Tibial nerve (tissue), 4 donors: Measurements from ENCODE around the gene BCAR3. TPM values are rescaled to one million over a fixed set of nuclear protein-coding genes. Genes with fewer than 3 reads are reported as not detected.
"Not testable (repeated sequence)": the region's sequence is repeated elsewhere in the genome, so short reads cannot be mapped to it uniquely, and the experiment has no call there.

Experiments
- DNase-seq, 2 donors: peaks; one replicate each; pipeline ENCODE4 v3.0.0-alpha.2; 2019; ENCODE audit warnings: low spot score in 2 of 2
- H3K27ac ChIP-seq, 4 donors: fragments of 200-600 bp; sonication (generic) in 3 of 4; one replicate each; pipeline ENCODE4 v1.5.1; 2017 to 2019; ENCODE audit warnings: mild to moderate bottlenecking in 1 of 4
- H3K27me3 ChIP-seq, 2 donors: fragments of 200-600 bp; sonication (generic) in 1 of 2; one replicate each; pipeline versions ENCODE4 v1.5.1 to v1.6.0; 2017 to 2019
- H3K36me3 ChIP-seq, 3 donors: fragments of 200-600 bp; sonication (generic); one replicate each; pipeline ENCODE4 v1.5.1; 2018 to 2019
- H3K4me1 ChIP-seq, 4 donors: fragments of 200-600 bp; sonication (generic) in 3 of 4; one replicate each; pipeline ENCODE4 v1.5.1; 2017 to 2019
- H3K4me3 ChIP-seq, 4 donors: fragments of 200-600 bp; sonication (generic) in 3 of 4; one replicate each; pipeline ENCODE4 v1.5.1; 2017 to 2019; ENCODE audit warnings: mild to moderate bottlenecking in 1 of 4, moderate library complexity in 1 of 4
- H3K9me3 ChIP-seq, 4 donors: fragments of 200-600 bp; sonication (generic) in 3 of 4; one replicate each; pipeline ENCODE4 v1.5.1; 2017 to 2019
- EP300 ChIP-seq, 2 donors: sonication (generic); formaldehyde crosslinking; IDR thresholded peaks; one replicate each; pipeline ENCODE4 v1.6.1; 2017; ENCODE audit warnings: antibody characterized with exemption in 2 of 2, mild to moderate bottlenecking in 1 of 2
- POLR2A ChIP-seq, 2 donors: fragments of 450-650 bp; IDR thresholded peaks; one replicate each; pipeline ENCODE4 v1.6.1; 2017; ENCODE audit warnings: antibody characterized with exemption in 2 of 2, mild to moderate bottlenecking in 2 of 2, moderate library complexity in 2 of 2
- WGBS, 2 donors: methylation state at CpG; one replicate each; pipeline ENCODE4 v1.1.5; 2018; 5-methylcytosine and 5-hydroxymethylcytosine counted together
- total RNA-seq, 4 donors: library from RNA; depleted of rRNA; stranded (reverse); fragments of >200 nt; gene quantifications; one replicate each; pipeline ENCODE4 v1.1.0, GENCODE V29; 2016
- TF ChIP-seq, protein P1 (sequence below), 5 experiments: fragments of 200-600 bp in 3 of 5; fragments of 450-650 bp in 2 of 5; sonication (generic) in 3 of 5; IDR thresholded peaks; one replicate each; pipeline ENCODE4 v1.5.1; 2016 to 2019; ENCODE audit warnings: antibody characterized with exemption in 5 of 5, mild to moderate bottlenecking in 3 of 5, moderate library complexity in 2 of 5

The BCAR3 gene
- total RNA-seq, 4 donors from 2014 or later: 26.2 to 41.8 (median 36.5) TPM

DNA sequence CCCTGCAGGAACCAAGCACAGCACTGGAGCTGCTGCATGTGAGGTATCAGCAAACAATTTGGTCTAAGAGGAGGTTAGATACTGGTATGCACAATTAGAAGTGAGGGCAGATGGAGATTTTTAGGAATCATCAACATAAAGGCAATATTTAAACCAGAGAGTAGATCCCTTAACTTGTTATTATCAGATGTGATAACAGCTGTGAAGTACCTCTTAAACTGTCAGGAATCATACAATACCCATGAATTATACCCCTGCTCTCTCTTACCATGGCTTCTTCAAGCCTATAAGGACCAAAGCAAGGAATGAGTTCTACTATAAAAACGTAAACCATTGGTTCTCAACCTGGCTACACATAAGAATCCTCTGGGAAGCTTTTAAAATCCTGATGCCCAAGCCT lies 3.9 kb downstream of the BCAR3 start:
- 76 to 93% methylated on average over 1 of the region's 1 CpG for WGBS, 2 donors
- Histone ChIP-seq H3K4me1 (peaks cover 0 to 83% (median 32%) of the 10 kb centered on the region in 4 donors), H3K27ac (peak overlapping the region in 1 of 4 donors; percentile 58), H3K36me3 (no peaks in the 10 kb centered on the region), H3K27me3 (no peaks in the 10 kb centered on the region), H3K9me3 (no peaks in the 10 kb centered on the region), H3K4me3 (no peak overlapping the region)
- no peak for DNase-seq
- TF ChIP-seq EP300 (IDR thresholded peaks at IDR 0.05): no peak
- TF ChIP-seq POLR2A (IDR thresholded peaks at IDR 0.05): no peak
- TF ChIP-seq, protein P1, sequence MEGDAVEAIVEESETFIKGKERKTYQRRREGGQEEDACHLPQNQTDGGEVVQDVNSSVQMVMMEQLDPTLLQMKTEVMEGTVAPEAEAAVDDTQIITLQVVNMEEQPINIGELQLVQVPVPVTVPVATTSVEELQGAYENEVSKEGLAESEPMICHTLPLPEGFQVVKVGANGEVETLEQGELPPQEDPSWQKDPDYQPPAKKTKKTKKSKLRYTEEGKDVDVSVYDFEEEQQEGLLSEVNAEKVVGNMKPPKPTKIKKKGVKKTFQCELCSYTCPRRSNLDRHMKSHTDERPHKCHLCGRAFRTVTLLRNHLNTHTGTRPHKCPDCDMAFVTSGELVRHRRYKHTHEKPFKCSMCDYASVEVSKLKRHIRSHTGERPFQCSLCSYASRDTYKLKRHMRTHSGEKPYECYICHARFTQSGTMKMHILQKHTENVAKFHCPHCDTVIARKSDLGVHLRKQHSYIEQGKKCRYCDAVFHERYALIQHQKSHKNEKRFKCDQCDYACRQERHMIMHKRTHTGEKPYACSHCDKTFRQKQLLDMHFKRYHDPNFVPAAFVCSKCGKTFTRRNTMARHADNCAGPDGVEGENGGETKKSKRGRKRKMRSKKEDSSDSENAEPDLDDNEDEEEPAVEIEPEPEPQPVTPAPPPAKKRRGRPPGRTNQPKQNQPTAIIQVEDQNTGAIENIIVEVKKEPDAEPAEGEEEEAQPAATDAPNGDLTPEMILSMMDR (IDR thresholded peaks at IDR 0.05): no peak

DNA sequence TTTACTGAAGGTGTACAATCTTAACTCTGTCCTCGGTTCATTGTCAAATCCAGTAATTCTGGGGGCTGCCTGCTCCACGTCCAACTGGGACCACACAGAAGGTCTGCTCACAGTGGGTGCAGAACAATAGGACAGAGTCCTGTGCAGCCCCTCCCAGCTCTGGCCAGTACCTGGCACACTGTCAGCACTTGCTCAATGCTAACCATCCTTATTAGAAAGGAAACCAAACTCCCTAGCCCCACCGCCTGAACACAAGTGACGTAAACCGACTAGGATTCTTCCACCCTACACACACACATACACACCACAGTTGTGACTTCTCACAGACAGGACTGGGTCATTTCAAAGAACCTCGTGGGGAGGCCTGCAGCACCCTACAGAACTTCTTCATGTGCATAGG lies 5.2 kb downstream of the BCAR3 start:
- peaks cover 0 to 88% (median 40%) of the 10 kb centered on the region in 4 donors for H3K4me1 ChIP-seq
- TF ChIP-seq POLR2A (IDR thresholded peaks at IDR 0.05) (no peak), EP300 (IDR thresholded peaks at IDR 0.05) (no peak)
- TF ChIP-seq, protein P1 (IDR thresholded peaks at IDR 0.05): no peak
- no peaks in the 10 kb centered on the region for H3K36me3 ChIP-seq
- H3K27ac ChIP-seq: peak overlapping the region in 2 of 4 donors; percentile 25 to 58
- no peak for DNase-seq
- 77 to 83% methylated on average over 6 of the region's 6 CpGs for WGBS, 2 donors
- H3K9me3 ChIP-seq: no peaks in the 10 kb centered on the region
- no peaks in the 10 kb centered on the region for H3K27me3 ChIP-seq
- no peak overlapping the region for H3K4me3 ChIP-seq

DNA sequence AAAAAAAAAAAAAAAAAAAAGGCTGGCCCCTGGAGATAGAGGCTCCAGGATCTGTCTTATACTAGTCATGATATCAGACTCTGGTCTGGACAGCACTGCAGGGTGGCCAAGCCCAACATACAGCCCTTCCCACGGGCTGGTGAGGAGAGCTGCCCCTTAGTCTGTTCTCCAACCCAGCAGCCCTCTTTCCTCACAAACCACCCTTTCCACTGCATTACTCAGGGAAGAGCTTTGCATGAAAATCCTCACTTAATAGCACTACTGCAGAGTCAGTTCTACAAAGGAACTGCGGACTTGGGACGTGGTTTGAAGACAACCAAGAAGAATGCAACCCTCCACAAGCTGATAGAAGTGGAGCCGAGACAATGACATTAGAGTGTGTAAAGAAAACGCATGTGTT lies 5.7 kb downstream of the BCAR3 start:
- peaks cover 0 to 93% (median 44%) of the 10 kb centered on the region in 4 donors for H3K4me1 ChIP-seq
- peak overlapping the region in 1 of 4 donors; percentile 58 for H3K27ac ChIP-seq

DNA sequence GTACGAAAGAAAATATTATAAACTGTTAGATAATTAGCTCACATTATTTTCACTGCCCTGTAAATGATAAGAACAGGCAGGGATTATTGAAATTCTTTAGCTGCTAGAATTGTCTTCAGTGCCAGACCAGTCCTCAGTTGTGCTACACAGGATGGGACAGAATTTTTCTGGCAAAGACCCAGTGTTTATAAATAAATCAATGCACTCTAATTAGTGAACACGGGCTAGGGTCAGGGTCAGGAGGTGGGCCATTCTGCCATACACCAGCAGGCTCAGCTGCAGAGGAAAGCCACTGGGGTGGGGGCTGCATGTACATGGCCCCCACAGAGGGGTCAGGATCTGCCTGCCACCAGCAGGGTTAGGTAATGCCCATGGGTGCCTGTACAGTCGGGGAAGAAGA lies 6.4 kb downstream of the BCAR3 start:
- Histone ChIP-seq H3K27me3 (no peaks in the 10 kb centered on the region), H3K27ac (peak overlapping the region in 1 of 4 donors; percentile 14), H3K4me1 (peaks cover 0 to 97% (median 48%) of the 10 kb centered on the region in 4 donors), H3K36me3 (no peaks in the 10 kb centered on the region), H3K9me3 (no peaks in the 10 kb centered on the region), H3K4me3 (no peak overlapping the region)
- DNase-seq: no peak
- WGBS, 2 donors: 36 to 44% methylated on average over 3 of the region's 3 CpGs
- TF ChIP-seq POLR2A (IDR thresholded peaks at IDR 0.05) (no peak), EP300 (IDR thresholded peaks at IDR 0.05) (no peak)
- TF ChIP-seq, protein P1 (IDR thresholded peaks at IDR 0.05): no peak

More for the DNA sequence above, 5.7 kb downstream of the BCAR3 start:
- no peak for DNase-seq
- Histone ChIP-seq H3K4me3 (no peak overlapping the region), H3K27me3 (no peaks in the 10 kb centered on the region), H3K36me3 (no peaks in the 10 kb centered on the region), H3K9me3 (no peaks in the 10 kb centered on the region)
- 77 to 81% methylated on average over 5 of the region's 5 CpGs for WGBS, 2 donors
- TF ChIP-seq POLR2A (IDR thresholded peaks at IDR 0.05) (no peak), EP300 (IDR thresholded peaks at IDR 0.05) (no peak)
- TF ChIP-seq, protein P1 (IDR thresholded peaks at IDR 0.05): no peak

DNA sequence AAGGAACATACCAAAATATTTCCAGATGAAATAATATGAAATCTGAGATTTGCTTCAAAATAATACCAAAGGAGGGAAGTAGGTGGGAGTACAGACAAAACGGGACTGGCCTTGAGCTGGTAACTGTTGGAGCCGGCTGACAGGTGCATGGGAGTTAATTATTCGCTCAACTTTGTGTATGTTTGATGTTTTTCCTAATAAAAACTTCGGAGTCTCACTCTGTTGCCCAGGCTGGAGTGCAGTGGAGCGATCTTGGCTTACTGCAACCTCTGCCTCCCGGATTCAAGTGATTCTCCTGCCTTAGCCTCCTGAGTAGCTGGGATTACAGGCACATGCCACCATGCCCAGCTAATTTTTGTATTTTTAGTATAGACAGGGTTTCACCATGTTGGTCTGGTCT lies 7.6 kb downstream of the BCAR3 start:
- peak overlapping the region in 2 of 4 donors; percentile 68 to 69 for H3K27ac ChIP-seq
- H3K36me3 ChIP-seq, H3K4me3 ChIP-seq, DNase-seq, H3K9me3 ChIP-seq, H3K27me3 ChIP-seq: not testable (repeated sequence)
- peaks cover 0 to 97% (median 52%) of the 10 kb centered on the region in 4 donors for H3K4me1 ChIP-seq
- 86 to 93% methylated on average over 6 of the region's 6 CpGs for WGBS, 2 donors
